H9 (cell line): Measurements from ENCODE around the gene TFEB. TPM values are rescaled to one million over a fixed set of nuclear protein-coding genes. Genes with fewer than 3 reads are reported as not detected.

ENCODE experiments used
- DNase-seq: peaks from one replicate; pipeline ENCODE4 v3.0.0-alpha.2; 2017
- H2AFZ ChIP-seq: one replicate; pipeline ENCODE4 v1.6.1; 2013; ENCODE audit warnings: mild to moderate bottlenecking, low read length, control low read depth, moderate library complexity
- H2AK5ac ChIP-seq: 2 replicates; pipeline ENCODE4 v1.6.1; 2013; ENCODE audit warnings: low read length, control low read depth, mixed read lengths; ENCODE audit not compliant: insufficient read length
- H2BK120ac ChIP-seq: one replicate; pipeline ENCODE4 v1.6.1; 2013; ENCODE audit warnings: low read depth, mild to moderate bottlenecking, low read length, control low read depth, inconsistent platforms; ENCODE audit not compliant: poor library complexity, severe bottlenecking
- H2BK12ac ChIP-seq: 2 replicates; pipeline ENCODE4 v1.6.1; 2013; ENCODE audit warnings: low read length, control low read depth, mixed read lengths, low read depth; ENCODE audit not compliant: insufficient read length
- H2BK15ac ChIP-seq: 2 replicates; pipeline ENCODE4 v1.6.1; 2013; ENCODE audit warnings: low read depth, low read length, control low read depth
- H2BK20ac ChIP-seq: one replicate; pipeline ENCODE4 v1.6.1; 2013; ENCODE audit warnings: low read depth, mild to moderate bottlenecking, low read length, control low read depth, inconsistent platforms; ENCODE audit not compliant: poor library complexity, severe bottlenecking
- H2BK5ac ChIP-seq: 2 replicates; pipeline ENCODE4 v1.6.1; 2013; ENCODE audit warnings: low read length, control low read depth, mixed read lengths; ENCODE audit not compliant: insufficient read length
- H3K14ac ChIP-seq: 2 replicates; pipeline ENCODE4 v1.6.1; 2013; ENCODE audit warnings: low read length, control low read depth; ENCODE audit not compliant: insufficient read depth
- H3K18ac ChIP-seq: 2 replicates; pipeline ENCODE4 v1.6.1; 2013; ENCODE audit warnings: low read depth, mild to moderate bottlenecking, mixed read lengths, low read length, control low read depth; ENCODE audit not compliant: insufficient read length
- H3K23ac ChIP-seq: 2 replicates; pipeline ENCODE4 v1.6.1; 2013; ENCODE audit warnings: low read length, control low read depth, mixed read lengths, low read depth; ENCODE audit not compliant: insufficient read length
- H3K23me2 ChIP-seq: 2 replicates; pipeline ENCODE4 v1.6.1; 2013; ENCODE audit warnings: low read depth, mild to moderate bottlenecking, mixed read lengths, low read length, control low read depth; ENCODE audit not compliant: insufficient read length, poor library complexity, severe bottlenecking
- H3K27ac ChIP-seq: 2 replicates; pipeline ENCODE4 v1.5.1; 2013; ENCODE audit warnings: low read length, control low read depth, mixed read lengths, low read depth; ENCODE audit not compliant: insufficient read length
- H3K27me3 ChIP-seq: 2 replicates; pipeline ENCODE4 v1.6.1; 2013; ENCODE audit warnings: low read length, control low read depth, inconsistent platforms; ENCODE audit not compliant: insufficient read depth
- H3K4ac ChIP-seq: 2 replicates; pipeline ENCODE4 v1.6.1; 2013; ENCODE audit warnings: low read depth, mild to moderate bottlenecking, control low read depth, inconsistent platforms, low read length, moderate library complexity
- H3K4me1 ChIP-seq: 2 replicates; pipeline ENCODE4 v1.6.1; 2013; ENCODE audit warnings: low read length, control low read depth, inconsistent platforms; ENCODE audit not compliant: insufficient read depth
- H3K4me2 ChIP-seq: 2 replicates; pipeline ENCODE4 v1.6.1; 2013; ENCODE audit warnings: low read length, control low read depth, mixed read lengths; ENCODE audit not compliant: insufficient read length, insufficient read depth
- H3K56ac ChIP-seq: 2 replicates; pipeline ENCODE4 v1.6.1; 2013; ENCODE audit warnings: low read depth, mild to moderate bottlenecking, mixed read lengths, low read length, control low read depth; ENCODE audit not compliant: insufficient read length
- H3K79me1 ChIP-seq: 2 replicates; pipeline ENCODE4 v1.6.1; 2013; ENCODE audit warnings: low read depth, mild to moderate bottlenecking, moderate library complexity, low read length, control low read depth, inconsistent platforms; ENCODE audit not compliant: insufficient read depth, poor library complexity, severe bottlenecking
- H3K79me2 ChIP-seq: 2 replicates; pipeline ENCODE4 v1.6.1; 2013; ENCODE audit warnings: low read length, control low read depth, inconsistent platforms; ENCODE audit not compliant: insufficient read depth
- H3K9ac ChIP-seq: 2 replicates; pipeline ENCODE4 v1.6.1; 2013; ENCODE audit warnings: low read length, control low read depth, mixed read lengths; ENCODE audit not compliant: insufficient read length; ENCODE audit errors: extremely low read depth
- H3K9me3 ChIP-seq: one replicate; pipeline ENCODE4 v1.6.1; 2013; ENCODE audit warnings: low read depth, low read length, inconsistent platforms; ENCODE audit not compliant: control insufficient read depth
- H3T11ph ChIP-seq: one replicate; pipeline ENCODE4 v1.6.1; 2013; ENCODE audit warnings: mild to moderate bottlenecking, low read length, control low read depth, inconsistent platforms
- H4K20me1 ChIP-seq: one replicate; pipeline ENCODE4 v1.6.1; 2013; ENCODE audit not compliant: control insufficient read depth, insufficient read length, insufficient read depth
- H4K5ac ChIP-seq: 2 replicates; pipeline ENCODE4 v1.6.1; 2013; ENCODE audit warnings: low read depth, mild to moderate bottlenecking, mixed read lengths, low read length, control low read depth; ENCODE audit not compliant: insufficient read length
- H4K8ac ChIP-seq: replicated peaks from 2 replicates; pipeline ENCODE4 v1.6.1; 2013; ENCODE audit warnings: low read length, control low read depth, mixed read lengths, low read depth; ENCODE audit not compliant: insufficient read length
- H4K91ac ChIP-seq: 2 replicates; pipeline ENCODE4 v1.6.1; 2013; ENCODE audit warnings: low read depth, mild to moderate bottlenecking, moderate library complexity, mixed read lengths, low read length, control low read depth; ENCODE audit not compliant: insufficient read length
- H3K27ac Mint-ChIP-seq, 3 experiments: 2 replicates in 2 of 3; 3 replicates in 1 of 3; pipeline ENCODE4 v1.8.0; 2020 to 2021; ENCODE audit warnings: mixed read lengths in 3 of 3, mild to moderate bottlenecking in 1 of 3, moderate library complexity in 1 of 3
- H3K27me3 Mint-ChIP-seq: 2 replicates; pipeline ENCODE4 v1.8.0; 2021; ENCODE audit warnings: low read depth, mild to moderate bottlenecking, moderate library complexity, mixed read lengths
- H3K36me3 Mint-ChIP-seq, 3 experiments: 2 replicates in 2 of 3; 3 replicates in 1 of 3; pipeline ENCODE4 v1.8.0; 2020 to 2021; ENCODE audit warnings: low read depth in 3 of 3, mixed read lengths in 3 of 3; ENCODE audit not compliant: insufficient read depth in 1 of 3
- H3K4me1 Mint-ChIP-seq, 2 experiments: 2 replicates each; pipeline ENCODE4 v1.8.0; 2020; ENCODE audit warnings: mixed read lengths in 2 of 2
- H3K4me3 Mint-ChIP-seq, 2 experiments: 2 replicates in 1 of 2; 3 replicates in 1 of 2; pipeline ENCODE4 v1.8.0; 2020 to 2021; ENCODE audit warnings: mild to moderate bottlenecking in 2 of 2, mixed read lengths in 2 of 2, moderate library complexity in 1 of 2
- H3K9me3 Mint-ChIP-seq, 2 experiments: 2 replicates in 1 of 2; 3 replicates in 1 of 2; pipeline ENCODE4 v1.8.0; 2020; ENCODE audit warnings: mild to moderate bottlenecking in 2 of 2, mixed read lengths in 2 of 2, moderate library complexity in 1 of 2
- WGBS: extraction: QIAGEN DNeasy Blood & Tissue Kit; methylation state at CpG from one replicate; pipeline ENCODE4 v1.1.7; 2013; ENCODE audit warnings: missing lambda C conversion rate, low lambda C conversion rate, mixed read lengths; ENCODE audit not compliant: insufficient read length; ENCODE audit errors: extremely low coverage; 5-methylcytosine and 5-hydroxymethylcytosine counted together
- total RNA-seq: library from RNA; stranded (reverse); gene quantifications from 2 replicates; pipeline ENCODE4 v1.2.1, GENCODE V29; 2021
- TF ChIP-seq, protein P1 (sequence below): fragments of 200-600 bp; sonication (generic); conservative IDR thresholded peaks from 3 replicates; pipeline ENCODE4 v1.8.0; 2021; ENCODE audit warnings: antibody characterized with exemption, mild to moderate bottlenecking

TFEB gene
- total RNA-seq, 1 experiment from 2014 or later: 1.2 TPM

- DNase-seq: no peak
- Histone ChIP-seq H3K79me2 (no peaks in the 10 kb centered on the region), H2BK12ac (no peak overlapping the region), H4K5ac (no peak overlapping the region), H2BK15ac (no peak overlapping the region), H3K9ac (no peak overlapping the region), H3T11ph (no peak overlapping the region), H4K8ac (no peak overlapping the region), H3K4me2 (no peak overlapping the region), H3K56ac (no peak overlapping the region), H3K14ac (no peak overlapping the region), H3K79me1 (no peaks in the 10 kb centered on the region), H2AK5ac (no peak overlapping the region), H2AFZ (no peak overlapping the region), H3K27me3 (no peaks in the 10 kb centered on the region), H2BK120ac (no peak overlapping the region), H3K4me1 (no peaks in the 10 kb centered on the region), H4K20me1 (no peaks in the 10 kb centered on the region), H3K18ac (no peak overlapping the region), H2BK20ac (no peak overlapping the region), H2BK5ac (no peak overlapping the region), H4K91ac (no peak overlapping the region), H3K4ac (no peak overlapping the region), H3K23ac (no peak overlapping the region), H3K9me3 (no peaks in the 10 kb centered on the region), H3K27ac (no peak overlapping the region), H3K23me2 (peaks cover 2% of the 10 kb centered on the region)
- Mint-ChIP-seq H3K4me3 (no peak overlapping the region), H3K4me1 (peaks cover 16 to 22% of the 10 kb centered on the region in 2 experiments), H3K36me3 (no peaks in the 10 kb centered on the region; a peak in 1 of 7 replicates), H3K27ac (no peak overlapping the region), H3K27me3 (peaks cover 12% of the 10 kb centered on the region), H3K9me3 (no peaks in the 10 kb centered on the region; a peak in 1 of 5 replicates)
- TF ChIP-seq, protein P1, sequence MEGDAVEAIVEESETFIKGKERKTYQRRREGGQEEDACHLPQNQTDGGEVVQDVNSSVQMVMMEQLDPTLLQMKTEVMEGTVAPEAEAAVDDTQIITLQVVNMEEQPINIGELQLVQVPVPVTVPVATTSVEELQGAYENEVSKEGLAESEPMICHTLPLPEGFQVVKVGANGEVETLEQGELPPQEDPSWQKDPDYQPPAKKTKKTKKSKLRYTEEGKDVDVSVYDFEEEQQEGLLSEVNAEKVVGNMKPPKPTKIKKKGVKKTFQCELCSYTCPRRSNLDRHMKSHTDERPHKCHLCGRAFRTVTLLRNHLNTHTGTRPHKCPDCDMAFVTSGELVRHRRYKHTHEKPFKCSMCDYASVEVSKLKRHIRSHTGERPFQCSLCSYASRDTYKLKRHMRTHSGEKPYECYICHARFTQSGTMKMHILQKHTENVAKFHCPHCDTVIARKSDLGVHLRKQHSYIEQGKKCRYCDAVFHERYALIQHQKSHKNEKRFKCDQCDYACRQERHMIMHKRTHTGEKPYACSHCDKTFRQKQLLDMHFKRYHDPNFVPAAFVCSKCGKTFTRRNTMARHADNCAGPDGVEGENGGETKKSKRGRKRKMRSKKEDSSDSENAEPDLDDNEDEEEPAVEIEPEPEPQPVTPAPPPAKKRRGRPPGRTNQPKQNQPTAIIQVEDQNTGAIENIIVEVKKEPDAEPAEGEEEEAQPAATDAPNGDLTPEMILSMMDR: no peak
- WGBS: no CpG with 5 or more reads among the region's 13 CpGs
These were observed 5.2 kb upstream of the TFEB start for GRCh38 chr6:41740366-41741162.
